COR-L47 (cell line): ENCODE results near the gene CH25H.

Experiments used
- DNase-seq: peaks from one replicate; lab custom pipeline; 2025; lab: John Stamatoyannopoulos, UW

The CH25H gene

GRCh38 chr10:89233033-89233432, 25.9 kb upstream of the CH25H start:
- DNase-seq = no peak

- DNase-seq = no peak
These were observed 21.8 kb upstream of the CH25H start for GRCh38 chr10:89228962-89229361.

- DNase-seq = no peak
These were observed 21.0 kb upstream of the CH25H start for GRCh38 chr10:89228146-89228545.

DNA sequence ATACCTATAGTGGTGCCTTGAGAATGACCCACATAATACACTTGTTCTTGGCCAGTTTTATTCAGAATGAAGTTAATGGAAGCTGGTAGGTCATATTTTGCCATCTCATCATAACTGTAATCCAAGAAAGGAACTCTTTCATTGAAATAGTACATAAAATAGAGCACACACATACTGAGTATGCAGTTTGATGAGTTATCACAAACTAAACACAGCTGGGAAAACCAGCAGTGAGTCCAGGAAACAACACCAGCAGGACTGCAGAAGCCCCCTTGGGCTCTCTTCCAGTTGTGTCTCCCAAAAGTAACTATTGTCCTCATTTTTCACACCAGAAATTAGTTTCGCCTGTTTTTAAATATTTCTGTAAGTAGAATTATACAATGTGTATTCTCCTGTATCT, 19.8 kb upstream of the CH25H start:
- no peak for DNase-seq

GRCh38 chr10:89224739-89225443, 17.8 kb upstream of the CH25H start:
- no peak for DNase-seq

GRCh38 chr10:89221919-89222318, 14.8 kb upstream of the CH25H start:
- DNase-seq = no peak

GRCh38 chr10:89219513-89220218, 12.5 kb upstream of the CH25H start:
- no peak for DNase-seq

- DNase-seq = peak; percentile 21
These were observed 10.2 kb upstream of the CH25H start for GRCh38 chr10:89217057-89217990.

DNA sequence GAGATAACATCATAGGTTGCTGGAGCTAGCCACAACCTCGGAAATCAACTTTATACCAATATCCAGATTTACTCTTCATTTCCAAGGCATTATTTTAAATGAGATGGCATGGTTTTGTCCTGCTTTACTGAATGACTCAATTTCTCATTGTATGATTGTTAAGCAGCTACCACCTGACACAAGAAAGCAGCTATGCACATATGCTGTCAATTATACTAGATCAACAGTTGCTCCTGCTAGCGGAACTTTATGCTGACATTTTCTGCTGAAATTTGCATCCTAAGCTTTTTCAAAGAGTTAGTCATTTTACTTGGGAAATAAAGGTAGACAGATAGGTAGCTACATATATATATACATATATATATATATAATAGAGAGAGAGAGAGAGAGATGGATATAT, 8.9 kb upstream of the CH25H start:
- DNase-seq = no peak

- DNase-seq = no peak
These were observed 8.4 kb upstream of the CH25H start for GRCh38 chr10:89215511-89215910.

DNA sequence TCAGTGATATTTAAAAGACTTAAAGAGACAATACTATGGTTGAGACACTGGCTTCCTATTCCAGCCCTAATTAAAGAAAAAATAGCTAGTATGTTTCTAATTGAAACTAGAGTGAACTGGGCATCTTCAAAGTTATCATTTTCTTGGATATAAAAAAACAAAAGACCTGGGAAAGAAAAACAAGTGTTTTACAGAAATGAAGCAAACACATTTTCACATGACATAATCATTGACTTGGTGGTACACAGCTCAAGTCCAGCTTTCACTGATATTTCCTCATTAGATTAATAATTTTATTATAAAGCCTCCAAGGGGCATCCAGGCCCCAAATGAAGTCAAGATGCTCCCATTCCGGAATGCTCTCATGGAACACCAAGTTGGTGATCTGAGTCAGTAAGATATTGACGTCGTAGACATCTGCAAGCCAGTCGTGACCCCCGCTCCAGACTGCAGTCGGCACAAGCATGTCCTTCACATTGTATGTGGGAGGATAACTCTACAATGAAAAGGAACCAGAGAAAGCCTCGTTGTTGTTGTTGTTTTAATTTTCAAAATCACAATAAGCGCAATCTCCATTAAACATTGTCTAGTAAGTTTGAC, 7.5 kb upstream of the CH25H start:
- DNase-seq = no peak

GRCh38 chr10:89213191-89213808, 6.2 kb upstream of the CH25H start:
- no peak for DNase-seq

GRCh38 chr10:89210794-89211425, 3.8 kb upstream of the CH25H start:
- no peak for DNase-seq

- no peak for DNase-seq
These were observed 2.6 kb upstream of the CH25H start for GRCh38 chr10:89209718-89210117.

GRCh38 chr10:89207801-89208551, 859 bp upstream of the CH25H start:
- no peak for DNase-seq

GRCh38 chr10:89206402-89207180, 526 bp downstream of the CH25H start:
- peak; percentile 17 for DNase-seq

DNA sequence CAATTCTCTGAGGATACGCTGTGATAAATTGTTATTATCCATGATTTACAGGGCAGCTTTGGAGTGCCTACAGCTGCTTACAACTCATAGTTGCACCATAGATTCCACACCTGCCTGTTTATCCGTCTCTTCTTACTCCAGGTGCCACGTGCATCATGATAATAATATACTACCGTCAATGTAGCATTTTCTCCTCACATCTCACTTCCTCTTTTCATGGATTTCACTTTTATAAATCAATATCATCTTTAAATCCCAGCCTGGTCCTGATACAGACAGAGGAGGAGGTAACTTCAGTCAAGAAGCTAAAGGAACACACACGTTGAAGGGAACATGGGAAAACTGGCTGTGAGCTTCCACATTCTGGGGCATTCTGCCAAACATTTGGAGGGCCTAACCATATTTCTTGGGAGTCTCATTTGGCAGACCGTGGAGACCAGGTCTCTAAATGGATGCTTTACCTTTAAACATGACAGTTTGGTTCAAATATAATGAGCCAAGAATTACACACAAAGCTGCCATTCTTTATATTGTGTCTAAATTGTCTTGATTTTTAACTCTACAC, 2.4 kb downstream of the CH25H start:
- no peak for DNase-seq

DNA sequence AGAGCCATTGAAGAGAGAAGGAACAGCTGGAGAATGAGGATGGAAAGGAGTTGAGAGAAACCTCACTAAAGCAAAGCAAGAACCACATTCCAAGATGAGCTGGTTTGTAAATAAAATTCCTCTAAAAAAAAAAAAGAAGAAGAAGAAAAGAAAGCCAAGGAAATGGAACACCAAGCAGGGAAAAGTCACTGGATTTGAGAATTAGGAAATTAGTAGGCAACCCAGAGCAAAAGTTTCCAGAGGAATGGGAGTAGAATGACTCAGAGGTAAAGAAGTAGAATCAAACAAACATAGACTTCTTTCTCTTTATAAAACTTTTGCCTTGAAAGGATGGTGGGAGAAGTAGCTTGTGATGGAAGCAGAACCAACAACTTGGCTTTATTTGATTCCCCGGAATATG, 3.9 kb downstream of the CH25H start:
- DNase-seq = no peak

DNA sequence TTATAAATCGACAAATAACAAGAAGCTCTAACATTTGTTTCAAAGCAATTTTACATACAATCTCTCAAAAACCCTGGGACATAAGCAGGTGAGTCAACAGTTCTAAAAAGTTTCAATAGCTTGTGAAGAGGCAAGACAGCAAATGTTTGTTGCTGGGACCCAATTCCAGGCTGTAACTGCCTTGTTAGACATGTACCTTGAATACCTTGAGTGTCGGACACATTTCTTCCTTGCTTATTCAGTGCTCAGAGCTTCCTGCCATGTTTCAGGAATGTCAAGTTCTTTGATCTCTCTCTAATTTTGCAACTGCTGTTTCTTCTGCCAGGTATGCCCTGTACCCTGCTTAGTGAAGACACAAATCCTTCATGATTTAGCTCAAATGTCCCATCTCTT, 5.1 kb downstream of the CH25H start:
- DNase-seq = no peak
